Fibroblast of skin of back (primary cell): Measurements from ENCODE around the gene TEAD4.

Experiments used
- DNase-seq: peaks from one replicate; pipeline ENCODE4 v3.0.0-alpha.2; 2013

TEAD4 gene

DNA sequence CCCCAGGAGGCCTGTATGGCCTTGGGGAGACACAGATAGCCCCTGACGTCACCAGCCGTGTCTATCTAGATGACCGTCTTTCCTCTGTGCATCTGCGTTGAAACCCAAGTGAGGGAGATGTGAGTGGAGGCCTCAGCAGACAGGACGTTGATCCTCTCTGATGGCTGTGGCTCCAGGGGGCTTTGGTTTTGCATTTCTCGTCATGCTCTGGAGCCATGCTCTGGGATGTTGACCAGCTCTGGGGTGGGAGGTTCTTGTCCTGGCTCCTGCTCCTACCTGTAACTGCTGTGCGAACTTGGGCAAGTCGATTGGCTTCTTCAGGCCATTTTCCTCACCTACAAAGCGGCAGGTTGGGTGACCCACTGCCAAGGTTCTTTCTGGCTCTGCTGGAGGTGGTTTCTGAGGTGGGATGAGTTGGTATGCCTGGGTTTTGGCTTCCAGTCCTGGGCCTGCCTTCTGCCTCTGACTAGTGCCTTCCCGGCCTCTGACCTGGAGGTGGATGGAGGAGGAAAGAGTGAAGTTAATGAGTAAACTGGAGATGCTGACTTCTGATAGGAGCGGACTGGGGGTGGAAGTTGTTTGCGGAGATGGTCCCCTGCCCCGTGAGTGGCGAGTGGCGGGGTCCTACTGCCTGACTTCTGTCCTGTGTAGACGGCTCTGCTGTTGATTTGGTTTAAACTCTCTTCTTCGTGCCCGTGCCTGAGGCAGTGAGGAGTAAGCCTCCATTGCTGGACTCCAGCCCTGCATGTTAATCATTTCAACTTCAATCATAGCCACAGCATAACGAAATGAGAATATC, 126.3 kb downstream of the TEAD4 start:
- no peak for DNase-seq

DNA sequence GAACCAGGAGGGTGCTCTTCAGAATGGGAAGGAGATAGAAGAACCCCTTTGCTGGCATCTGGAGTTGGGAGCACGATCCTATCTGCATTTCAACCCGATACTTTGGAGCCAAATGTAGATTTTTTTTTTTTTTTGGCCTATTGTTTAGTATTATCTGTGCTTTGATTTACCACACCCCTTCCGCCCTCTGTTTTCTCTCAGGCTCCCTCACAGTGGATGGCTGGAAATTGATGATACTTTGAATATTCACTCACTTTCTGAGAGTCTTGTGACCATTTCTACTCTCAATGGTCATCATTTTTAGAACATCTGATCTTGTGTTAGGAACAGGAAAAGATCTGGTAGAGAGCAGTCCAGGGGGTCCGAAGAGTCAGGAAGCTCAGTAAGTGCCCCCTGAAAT, 127.0 kb downstream of the TEAD4 start:
- no peak for DNase-seq

DNA sequence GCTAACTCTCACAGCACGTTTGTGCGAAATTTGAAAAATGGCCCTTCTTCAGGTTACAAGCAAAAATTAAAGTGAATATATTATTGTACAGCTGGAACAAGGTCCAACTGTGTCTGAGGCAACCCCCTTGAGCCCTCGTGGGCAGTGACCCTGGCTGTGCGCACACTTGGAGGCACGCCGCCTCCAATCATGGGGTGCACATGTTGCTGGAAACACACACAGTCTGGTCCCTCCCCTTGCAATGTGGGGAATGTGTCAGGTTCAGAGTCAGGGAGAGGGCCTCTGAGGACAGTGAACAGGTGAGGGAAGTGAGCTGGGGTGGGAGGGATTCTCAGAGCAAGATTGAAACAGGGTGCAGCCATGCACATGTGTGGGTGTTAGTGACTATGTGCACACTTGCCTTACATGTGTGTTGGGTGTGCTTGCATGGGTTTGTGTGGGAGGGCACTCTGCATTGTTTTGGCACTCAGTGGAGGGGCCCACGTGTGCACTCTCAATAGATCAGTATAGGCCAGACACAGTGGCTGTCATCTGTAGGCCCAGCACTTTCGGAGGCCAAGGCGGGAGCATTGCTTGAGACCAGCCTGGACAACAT, 127.6 kb downstream of the TEAD4 start:
- no peak for DNase-seq

DNA sequence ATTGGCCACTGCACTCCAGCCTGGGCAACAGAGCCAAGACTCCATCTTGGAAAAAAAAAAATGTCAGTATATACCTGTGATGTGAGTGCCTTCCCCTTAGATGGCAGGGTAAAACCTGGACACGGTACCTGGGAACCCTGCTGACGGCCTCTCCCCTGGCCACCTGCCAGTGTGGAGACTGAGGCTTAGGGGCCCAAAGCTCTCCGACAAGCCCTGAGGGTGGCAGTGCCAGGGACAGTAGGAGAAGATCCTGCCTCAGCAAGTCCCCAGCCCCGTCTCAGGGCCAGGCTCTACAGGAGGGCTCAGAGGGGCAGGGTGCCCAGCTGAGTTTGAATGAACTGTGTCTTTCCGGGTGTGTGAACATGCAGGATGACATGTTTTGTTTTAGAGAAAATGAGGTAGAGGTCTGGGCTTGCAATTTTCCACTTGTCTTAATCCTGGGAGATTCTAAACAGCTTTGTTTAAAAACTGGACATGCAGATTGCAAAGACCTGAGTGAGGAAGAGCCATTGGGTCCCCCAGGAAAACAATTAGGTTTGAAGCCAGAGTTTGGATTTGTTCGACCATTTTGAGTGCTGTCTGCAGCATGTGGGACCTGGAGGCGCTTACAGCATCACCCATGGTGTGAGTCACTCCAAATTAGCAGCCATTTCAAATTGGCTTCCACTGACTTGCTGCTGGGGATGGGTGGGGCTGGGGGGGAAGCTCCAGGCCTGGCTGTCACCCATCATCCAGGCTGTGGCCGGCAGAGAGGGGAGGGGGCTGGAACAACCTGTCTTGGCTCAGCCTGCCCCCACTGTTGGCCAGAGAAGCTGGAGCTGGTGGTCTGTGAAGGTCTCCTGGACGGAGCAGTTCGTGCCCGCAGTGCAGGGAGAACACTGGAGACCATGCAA, 128.8 kb downstream of the TEAD4 start:
- DNase-seq = no peak

DNA sequence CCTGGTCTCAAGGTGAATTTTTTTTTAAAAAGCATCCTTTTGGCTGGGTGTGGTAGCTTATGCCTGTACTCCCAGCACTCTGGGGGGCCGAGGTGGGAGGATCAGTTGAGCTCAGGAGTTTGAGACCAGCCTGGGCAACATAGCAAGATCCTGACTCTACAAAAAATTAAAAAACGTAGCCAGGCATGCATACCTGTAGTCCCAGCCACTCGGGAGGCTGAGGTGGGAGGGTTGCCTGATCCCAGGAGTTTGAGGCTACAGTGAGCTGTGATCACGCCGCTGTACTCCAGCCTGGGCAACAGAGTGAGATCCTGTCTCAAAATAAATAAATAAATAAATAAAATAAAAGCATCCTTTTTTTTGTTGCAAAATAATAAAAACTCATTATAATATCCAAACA, 130.4 kb downstream of the TEAD4 start:
- no peak for DNase-seq
